Astrocyte of the hippocampus (primary cell): ENCODE data around the gene RRN3.
A peak's percentile ranks its signal among the peaks of the same experiment; 100 is the strongest.
"Not testable (repeated sequence)": the region's sequence is repeated elsewhere in the genome, so short reads cannot be mapped to it uniquely, and the experiment has no call there.

ENCODE experiments used
- DNase-seq: peaks from one replicate; pipeline ENCODE4 v3.0.0; 2011; ENCODE audit warnings: low read depth, low spot score

Gene RRN3

GRCh38 chr16:15093955-15094827 is at the start of gene RRN3:
Gene RRN3, minus strand, starts transcription at chr16:15094272. Its CDS starts 39 bp downstream, at chr16:15094233.
- DNase-seq, result peak; percentile 97

DNA sequence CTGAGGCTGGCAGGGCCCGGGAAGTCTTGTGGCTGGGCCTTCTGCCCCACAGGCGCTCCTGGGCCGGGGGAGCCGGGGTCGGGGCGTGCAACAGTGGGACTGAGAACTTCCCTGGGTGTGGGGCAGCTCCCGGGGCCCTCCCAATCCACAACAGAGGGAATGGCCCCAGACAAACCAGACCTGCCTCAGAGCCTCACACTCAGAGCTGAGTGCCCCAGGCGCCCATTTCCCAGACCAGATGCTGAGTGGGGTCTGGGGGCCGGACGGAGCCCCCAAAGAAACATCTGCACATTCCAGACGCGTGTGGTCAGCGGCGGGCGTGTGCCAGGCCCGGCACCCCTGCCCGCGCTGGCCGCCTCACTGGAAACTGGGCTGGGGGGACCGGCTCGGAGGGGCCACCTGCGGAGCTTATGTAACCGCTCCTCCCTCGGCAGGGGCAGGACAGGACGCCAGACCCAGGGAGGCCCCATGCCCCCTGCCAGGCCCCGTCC is 49.6 kb upstream of the RRN3 start:
- peak; percentile 7 for DNase-seq

- DNase-seq, result not testable (repeated sequence)
These were observed 49.0 kb upstream of the RRN3 start for GRCh38 chr16:15142891-15143600.

DNA sequence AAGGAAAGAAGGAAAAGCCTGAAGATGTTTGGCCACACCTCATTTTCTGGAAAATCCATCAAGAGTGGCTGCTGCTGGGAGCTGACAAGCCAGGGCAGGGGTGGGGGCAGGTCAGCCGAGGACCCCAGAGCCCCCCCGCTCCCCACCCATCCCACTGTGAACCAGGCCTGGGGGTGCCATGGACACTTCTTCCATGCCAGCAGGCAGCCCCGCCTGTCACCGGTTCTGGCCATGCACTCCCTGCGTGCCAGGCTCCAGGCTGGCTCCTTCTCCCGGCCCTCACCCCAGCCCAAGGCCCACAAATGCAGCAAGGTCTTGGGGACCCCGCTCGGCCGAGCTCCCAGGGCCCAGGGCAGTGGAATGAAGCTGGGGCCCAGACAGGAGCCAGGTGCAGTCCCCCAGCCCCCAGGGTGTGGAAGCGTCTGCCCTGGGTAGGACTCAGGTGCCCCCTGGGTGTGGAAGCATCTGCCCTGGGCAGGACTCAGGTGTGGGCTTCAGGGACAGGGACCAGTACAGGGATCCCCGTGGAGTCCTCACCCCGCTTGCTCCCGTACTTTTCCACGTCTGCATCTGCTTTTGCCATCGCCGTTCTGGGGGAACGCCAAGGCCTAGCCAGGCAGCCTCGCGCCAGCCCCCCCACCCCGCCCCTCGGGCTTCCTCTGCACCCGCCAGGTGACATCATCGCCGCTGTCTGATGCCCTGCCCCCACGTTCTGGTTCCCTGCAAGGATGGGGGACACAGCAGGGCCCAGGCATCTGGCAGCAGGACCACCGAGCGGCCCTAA is 48.2 kb upstream of the RRN3 start:
- not testable (repeated sequence) for DNase-seq

DNA sequence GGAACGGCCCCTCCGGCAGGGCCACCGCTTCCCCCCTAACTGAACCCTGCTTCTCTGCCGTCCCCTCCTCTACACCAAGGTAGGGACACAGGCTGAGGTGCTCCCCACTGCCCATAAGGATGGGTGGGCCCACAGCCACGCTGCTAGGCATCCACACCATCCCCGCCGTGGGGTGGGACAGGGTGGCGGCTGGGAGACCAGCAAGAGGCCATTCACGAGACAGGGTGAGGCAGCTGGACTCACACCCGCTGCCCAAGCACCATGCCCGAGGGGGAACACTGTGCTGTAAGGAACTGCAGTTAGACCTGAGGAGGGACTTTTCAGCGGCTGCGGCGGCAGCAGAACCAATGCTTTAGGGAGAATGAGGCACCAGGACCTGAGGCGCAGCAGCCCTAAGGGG is 47.5 kb upstream of the RRN3 start:
- DNase-seq, result peak; percentile 2

DNA sequence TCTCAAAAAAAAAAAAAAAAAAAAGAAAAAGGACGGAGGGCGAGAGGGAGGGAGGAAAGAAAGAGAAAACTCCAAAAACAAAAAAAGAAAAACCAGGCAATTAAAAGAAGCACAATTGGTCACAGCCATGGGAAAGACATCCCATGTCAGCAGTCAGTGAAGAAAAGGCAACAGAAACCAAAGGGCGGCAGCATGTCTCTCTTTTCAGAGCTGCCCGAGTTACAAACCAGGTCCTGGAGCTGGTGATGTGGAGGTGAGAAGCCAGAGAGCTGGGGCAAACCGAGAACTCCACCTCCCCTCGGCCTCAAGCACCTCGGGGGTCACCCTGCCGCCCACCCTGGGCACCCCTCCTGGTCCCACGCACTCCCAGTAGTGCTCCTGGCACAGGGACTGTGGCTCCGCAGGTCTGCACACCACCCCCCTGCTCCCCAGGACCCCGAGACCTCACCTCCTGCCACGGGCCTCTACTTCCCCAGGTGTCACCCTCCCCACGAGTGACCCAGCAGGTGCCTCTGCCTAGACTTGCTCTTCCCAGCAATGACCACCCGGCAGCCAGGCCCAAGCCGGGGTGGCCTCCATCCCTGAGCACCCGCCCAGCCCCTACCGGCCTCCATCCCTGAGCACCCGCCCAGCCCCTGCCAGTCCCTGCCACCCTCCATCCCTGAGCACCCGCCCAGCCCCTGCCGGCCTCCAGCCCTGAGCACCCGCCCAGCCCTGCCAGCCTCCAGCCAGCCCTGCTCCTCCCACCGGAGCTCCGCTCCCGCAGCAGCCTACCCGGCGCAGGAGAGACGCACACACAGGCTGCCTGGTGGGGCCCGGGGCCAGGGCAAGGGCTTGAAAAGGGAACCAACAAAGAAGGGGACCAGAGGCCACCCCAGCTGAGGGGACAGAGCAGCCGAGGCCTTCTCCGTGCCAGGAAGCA is 46.6 kb upstream of the RRN3 start:
- peak; percentile 37 for DNase-seq

- not testable (repeated sequence) for DNase-seq
These were observed 43.4 kb upstream of the RRN3 start for GRCh38 chr16:15137514-15137913.

DNA sequence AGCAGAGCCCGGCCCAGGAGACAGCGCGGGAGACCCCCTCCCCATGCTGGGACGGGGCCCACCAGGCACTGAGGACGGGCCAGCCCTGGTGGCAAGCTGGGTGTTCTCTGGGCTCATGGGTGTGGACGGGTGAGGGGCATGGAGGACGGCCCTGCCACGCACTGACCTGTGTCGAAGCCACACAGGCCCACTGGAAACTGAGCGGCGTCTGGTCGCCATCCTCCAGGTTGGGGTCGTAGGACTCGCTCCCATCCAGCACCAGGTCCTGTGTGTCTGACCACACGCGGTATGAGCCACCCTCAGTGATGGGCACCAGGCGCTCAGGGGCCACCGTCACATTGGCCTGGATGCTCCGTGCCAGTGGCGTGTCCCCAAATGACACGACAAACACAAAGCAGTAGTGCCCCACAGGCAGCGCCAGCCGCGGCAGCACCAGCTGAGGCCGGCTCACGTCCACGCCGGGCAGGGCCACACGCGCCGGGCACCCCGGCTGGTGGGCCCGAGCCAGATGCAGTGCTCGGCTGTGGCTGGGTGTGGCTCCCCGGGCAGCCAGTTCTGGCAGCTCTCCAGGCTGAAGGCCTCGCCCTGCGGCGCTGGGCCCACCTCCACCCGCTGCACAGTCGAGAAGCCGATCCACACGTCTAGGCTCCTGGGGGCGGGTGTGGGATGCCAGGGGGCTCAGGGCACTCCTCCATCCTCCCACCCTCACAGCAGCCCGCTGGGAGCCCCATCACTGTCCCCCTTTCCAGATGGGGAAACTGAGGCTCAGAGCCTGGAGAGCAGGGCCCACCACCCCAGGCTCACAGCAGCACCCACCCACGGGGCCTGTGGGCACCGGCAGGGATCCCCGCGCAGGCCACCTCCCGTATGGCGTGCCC is 41.6 kb upstream of the RRN3 start:
- DNase-seq, result not testable (repeated sequence)

- not testable (repeated sequence) for DNase-seq
These were observed 40.8 kb upstream of the RRN3 start for GRCh38 chr16:15134752-15135482.

GRCh38 chr16:15133554-15133953 is 39.5 kb upstream of the RRN3 start:
- not testable (repeated sequence) for DNase-seq

GRCh38 chr16:15132719-15133428 is 38.8 kb upstream of the RRN3 start:
- DNase-seq, result not testable (repeated sequence)

GRCh38 chr16:15130943-15131700 is 37.0 kb upstream of the RRN3 start:
- DNase-seq, result not testable (repeated sequence)

- not testable (repeated sequence) for DNase-seq
These were observed 36.3 kb upstream of the RRN3 start for GRCh38 chr16:15130256-15130932.

GRCh38 chr16:15127641-15128425 is 33.8 kb upstream of the RRN3 start:
- not testable (repeated sequence) for DNase-seq

GRCh38 chr16:15100372-15100987 is 6.4 kb upstream of the RRN3 start:
- not testable (repeated sequence) for DNase-seq
